HEK293 (cell line): ENCODE results near the gene ZNF726.

Experiments used
- CTCF ChIA-PET: fragments of 350-600 bp; formaldehyde crosslinking; extraction: SDS; loops from one replicate; lab custom pipeline; 2021; ENCODE audit warnings: antibody characterized with exemption; lab: Yijun Ruan, JAX
- POLR2A ChIA-PET: fragments of 300-600 bp; formaldehyde crosslinking; extraction: SDS; loops from one replicate; lab custom pipeline; 2020; ENCODE audit warnings: antibody characterized with exemption, inconsistent platforms; lab: Yijun Ruan, JAX
- H3K27ac ChIP-seq: fragments of 200-500 bp; sonication (Bioruptor generic); 2 replicates; pipeline ENCODE4 v1.5.1; 2014; ENCODE audit warnings: low read depth, low read length, control low read depth, inconsistent platforms; ENCODE audit errors: extremely low read depth
- H3K36me3 ChIP-seq, 2 experiments: fragments of 200-500 bp in 1 of 2; sonication (Bioruptor generic) in 1 of 2; 1 replicate in 1 of 2; 2 replicates in 1 of 2; pipeline ENCODE4 v1.5.1; 2014 to 2017; ENCODE audit warnings: inconsistent platforms in 2 of 2, low read length in 2 of 2; ENCODE audit not compliant: control insufficient read depth in 2 of 2, insufficient read depth in 1 of 2
- H3K4me1 ChIP-seq: fragments of 200-500 bp; sonication (Bioruptor generic); 2 replicates; pipeline ENCODE4 v1.5.1; 2014; ENCODE audit warnings: mild to moderate bottlenecking, low read length, inconsistent platforms; ENCODE audit not compliant: control insufficient read depth, insufficient read depth
- H3K4me3 ChIP-seq: 2 replicates; pipeline ENCODE4 v1.5.1; 2011; ENCODE audit warnings: low read depth, mild to moderate bottlenecking, control low read depth, low read length, moderate library complexity
- H3K9me3 ChIP-seq: fragments of 200-500 bp; sonication (Bioruptor generic); 2 replicates; pipeline ENCODE4 v1.5.1; 2014; ENCODE audit warnings: low read depth, low read length, inconsistent platforms; ENCODE audit not compliant: control insufficient read depth, insufficient read depth
- BCL11B ChIP-seq: fragments of 450-650 bp; formaldehyde crosslinking; IDR thresholded peaks from 2 replicates; pipeline ENCODE4 v1.5.1; 2016; ENCODE audit warnings: low read depth, missing biosample characterization, missing genetic modification characterization
- GFI1B ChIP-seq: fragments of 450-650 bp; formaldehyde crosslinking; IDR thresholded peaks from 2 replicates; pipeline ENCODE4 v1.5.1; 2016; ENCODE audit warnings: missing biosample characterization, missing genetic modification characterization
- MYNN ChIP-seq: fragments of 450-650 bp; formaldehyde crosslinking; IDR thresholded peaks from 2 replicates; pipeline ENCODE4 v1.5.1; 2016; ENCODE audit warnings: missing biosample characterization, missing genetic modification characterization, borderline replicate concordance
- YY2 ChIP-seq: fragments of 450-650 bp; formaldehyde crosslinking; IDR thresholded peaks from 2 replicates; pipeline ENCODE4 v1.5.1; 2016; ENCODE audit warnings: missing biosample characterization, missing genetic modification characterization
- ZNF146 ChIP-seq: fragments of 450-650 bp; formaldehyde crosslinking; IDR thresholded peaks from 2 replicates; pipeline ENCODE4 v1.5.1; 2016; ENCODE audit warnings: missing biosample characterization, missing genetic modification characterization
- ZNF19 ChIP-seq: fragments of 450-650 bp; formaldehyde crosslinking; IDR thresholded peaks from 2 replicates; pipeline ENCODE4; 2016; ENCODE audit warnings: missing biosample characterization, missing genetic modification characterization, low read depth
- ZNF214 ChIP-seq: fragments of 450-650 bp; formaldehyde crosslinking; IDR thresholded peaks from 2 replicates; pipeline ENCODE4 v1.5.1; 2017; ENCODE audit warnings: missing biosample characterization, mild to moderate bottlenecking, missing genetic modification characterization, borderline replicate concordance
- ZNF501 ChIP-seq: fragments of 450-650 bp; formaldehyde crosslinking; IDR thresholded peaks from 2 replicates; pipeline ENCODE4 v1.5.1; 2016; ENCODE audit warnings: missing biosample characterization, missing genetic modification characterization
- ZNF571 ChIP-seq: fragments of 450-650 bp; formaldehyde crosslinking; IDR thresholded peaks from 2 replicates; pipeline ENCODE4 v1.5.0; 2017; ENCODE audit warnings: missing biosample characterization, missing genetic modification characterization
- ZNF585B ChIP-seq: fragments of 450-650 bp; formaldehyde crosslinking; IDR thresholded peaks from 2 replicates; pipeline ENCODE4 v1.5.1; 2016; ENCODE audit warnings: missing biosample characterization, missing genetic modification characterization
- ZNF677 ChIP-seq: fragments of 450-650 bp; IDR thresholded peaks from 2 replicates; pipeline ENCODE4 v1.5.0; 2018; ENCODE audit warnings: missing biosample characterization, mild to moderate bottlenecking, missing genetic modification characterization, moderate library complexity
- ZNF701 ChIP-seq: fragments of 450-650 bp; formaldehyde crosslinking; IDR thresholded peaks from 2 replicates; pipeline ENCODE4 v1.5.1; 2016; ENCODE audit warnings: missing biosample characterization, missing genetic modification characterization
- ZNF747 ChIP-seq: fragments of 450-650 bp; formaldehyde crosslinking; IDR thresholded peaks from 2 replicates; pipeline ENCODE4 v1.5.1; 2016; ENCODE audit warnings: missing biosample characterization, missing genetic modification characterization
- ZNF76 ChIP-seq: fragments of 450-650 bp; formaldehyde crosslinking; IDR thresholded peaks from 2 replicates; pipeline ENCODE4; 2016; ENCODE audit warnings: low read depth, missing biosample characterization, missing genetic modification characterization, borderline replicate concordance
- TF ChIP-seq, protein P1 (sequence below): fragments of 450-650 bp; formaldehyde crosslinking; IDR thresholded peaks from 2 replicates; pipeline ENCODE4 v1.5.1; 2016; ENCODE audit warnings: missing biosample characterization, missing genetic modification characterization
- TF ChIP-seq, protein P2 (sequence below): fragments of 450-650 bp; formaldehyde crosslinking; IDR thresholded peaks from 2 replicates; pipeline ENCODE4 v1.5.1; 2017; ENCODE audit warnings: missing biosample characterization, missing genetic modification characterization
- TF ChIP-seq, protein P3 (sequence below): fragments of 450-650 bp; formaldehyde crosslinking; IDR thresholded peaks from 2 replicates; pipeline ENCODE4 v1.5.1; 2017; ENCODE audit warnings: missing biosample characterization, missing genetic modification characterization
- TF ChIP-seq, protein P4 (sequence below): fragments of 450-650 bp; formaldehyde crosslinking; IDR thresholded peaks from 2 replicates; pipeline ENCODE4 v1.5.1; 2016; ENCODE audit warnings: missing biosample characterization, missing genetic modification characterization
- TF ChIP-seq, protein P5 (sequence below): fragments of 450-650 bp; formaldehyde crosslinking; IDR thresholded peaks from 2 replicates; pipeline ENCODE4 v1.5.1; 2016; ENCODE audit warnings: missing biosample characterization, missing genetic modification characterization
- TF ChIP-seq, protein P6 (sequence below): fragments of 450-650 bp; formaldehyde crosslinking; IDR thresholded peaks from 2 replicates; pipeline ENCODE4 v1.5.1; 2016; ENCODE audit warnings: missing biosample characterization, missing genetic modification characterization
- TF ChIP-seq, protein P7 (sequence below): fragments of 450-650 bp; formaldehyde crosslinking; IDR thresholded peaks from 2 replicates; pipeline ENCODE4 v1.5.1; 2016; ENCODE audit warnings: missing biosample characterization, missing genetic modification characterization
- TF ChIP-seq, protein P8 (sequence below): fragments of 450-650 bp; formaldehyde crosslinking; IDR thresholded peaks from 2 replicates; pipeline ENCODE4 v1.5.1; 2017; ENCODE audit warnings: missing biosample characterization, missing genetic modification characterization

Gene ZNF726

DNA sequence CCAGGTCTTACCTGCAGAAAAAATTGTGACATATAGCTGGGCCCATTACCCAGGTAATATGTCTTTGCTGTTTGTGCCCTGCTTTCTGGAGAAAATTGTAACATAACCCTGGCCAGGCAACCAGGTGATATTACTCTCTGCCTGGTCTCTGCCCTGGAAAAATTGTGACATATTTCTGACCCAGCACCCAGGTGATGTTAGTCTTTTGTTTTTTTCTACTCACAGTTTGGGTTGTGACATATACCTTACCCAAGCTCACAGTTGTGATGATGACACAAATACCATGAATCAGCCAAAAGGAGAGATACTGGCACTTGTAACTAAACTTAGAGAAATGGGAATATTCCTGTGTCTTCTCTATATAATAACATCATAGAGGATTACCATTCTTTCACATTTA, 6.5 kb upstream of the ZNF726 start:
- H3K27ac ChIP-seq: no peak overlapping the region
- H3K4me1 ChIP-seq: no peaks in the 10 kb centered on the region
- no peaks in the 10 kb centered on the region for H3K9me3 ChIP-seq
- ChIA-PET POLR2A (no interaction called here), CTCF (no interaction called here)
- no peak for TF ChIP-seq ZNF76 (tag by site-specific recombination)
- TF ChIP-seq, protein P1, sequence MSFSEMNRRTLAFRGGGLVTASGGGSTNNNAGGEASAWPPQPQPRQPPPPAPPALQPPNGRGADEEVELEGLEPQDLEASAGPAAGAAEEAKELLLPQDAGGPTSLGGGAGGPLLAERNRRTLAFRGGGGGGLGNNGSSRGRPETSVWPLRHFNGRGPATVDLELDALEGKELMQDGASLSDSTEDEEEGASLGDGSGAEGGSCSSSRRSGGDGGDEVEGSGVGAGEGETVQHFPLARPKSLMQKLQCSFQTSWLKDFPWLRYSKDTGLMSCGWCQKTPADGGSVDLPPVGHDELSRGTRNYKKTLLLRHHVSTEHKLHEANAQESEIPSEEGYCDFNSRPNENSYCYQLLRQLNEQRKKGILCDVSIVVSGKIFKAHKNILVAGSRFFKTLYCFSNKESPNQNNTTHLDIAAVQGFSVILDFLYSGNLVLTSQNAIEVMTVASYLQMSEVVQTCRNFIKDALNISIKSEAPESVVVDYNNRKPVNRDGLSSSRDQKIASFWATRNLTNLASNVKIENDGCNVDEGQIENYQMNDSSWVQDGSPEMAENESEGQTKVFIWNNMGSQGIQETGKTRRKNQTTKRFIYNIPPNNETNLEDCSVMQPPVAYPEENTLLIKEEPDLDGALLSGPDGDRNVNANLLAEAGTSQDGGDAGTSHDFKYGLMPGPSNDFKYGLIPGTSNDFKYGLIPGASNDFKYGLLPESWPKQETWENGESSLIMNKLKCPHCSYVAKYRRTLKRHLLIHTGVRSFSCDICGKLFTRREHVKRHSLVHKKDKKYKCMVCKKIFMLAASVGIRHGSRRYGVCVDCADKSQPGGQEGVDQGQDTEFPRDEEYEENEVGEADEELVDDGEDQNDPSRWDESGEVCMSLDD (tag by site-specific recombination): no peak
- TF ChIP-seq, protein P2, sequence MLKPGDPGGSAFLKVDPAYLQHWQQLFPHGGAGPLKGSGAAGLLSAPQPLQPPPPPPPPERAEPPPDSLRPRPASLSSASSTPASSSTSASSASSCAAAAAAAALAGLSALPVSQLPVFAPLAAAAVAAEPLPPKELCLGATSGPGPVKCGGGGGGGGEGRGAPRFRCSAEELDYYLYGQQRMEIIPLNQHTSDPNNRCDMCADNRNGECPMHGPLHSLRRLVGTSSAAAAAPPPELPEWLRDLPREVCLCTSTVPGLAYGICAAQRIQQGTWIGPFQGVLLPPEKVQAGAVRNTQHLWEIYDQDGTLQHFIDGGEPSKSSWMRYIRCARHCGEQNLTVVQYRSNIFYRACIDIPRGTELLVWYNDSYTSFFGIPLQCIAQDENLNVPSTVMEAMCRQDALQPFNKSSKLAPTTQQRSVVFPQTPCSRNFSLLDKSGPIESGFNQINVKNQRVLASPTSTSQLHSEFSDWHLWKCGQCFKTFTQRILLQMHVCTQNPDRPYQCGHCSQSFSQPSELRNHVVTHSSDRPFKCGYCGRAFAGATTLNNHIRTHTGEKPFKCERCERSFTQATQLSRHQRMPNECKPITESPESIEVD (tag by site-specific recombination): no peak
- TF ChIP-seq YY2: no peak
- no peak for TF ChIP-seq BCL11B (tag by site-specific recombination)
- no peak for TF ChIP-seq ZNF571
- TF ChIP-seq ZNF146: no peak
- no peak for TF ChIP-seq ZNF214 (tag by site-specific recombination)
- TF ChIP-seq, protein P3, sequence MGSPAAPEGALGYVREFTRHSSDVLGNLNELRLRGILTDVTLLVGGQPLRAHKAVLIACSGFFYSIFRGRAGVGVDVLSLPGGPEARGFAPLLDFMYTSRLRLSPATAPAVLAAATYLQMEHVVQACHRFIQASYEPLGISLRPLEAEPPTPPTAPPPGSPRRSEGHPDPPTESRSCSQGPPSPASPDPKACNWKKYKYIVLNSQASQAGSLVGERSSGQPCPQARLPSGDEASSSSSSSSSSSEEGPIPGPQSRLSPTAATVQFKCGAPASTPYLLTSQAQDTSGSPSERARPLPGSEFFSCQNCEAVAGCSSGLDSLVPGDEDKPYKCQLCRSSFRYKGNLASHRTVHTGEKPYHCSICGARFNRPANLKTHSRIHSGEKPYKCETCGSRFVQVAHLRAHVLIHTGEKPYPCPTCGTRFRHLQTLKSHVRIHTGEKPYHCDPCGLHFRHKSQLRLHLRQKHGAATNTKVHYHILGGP (tag by site-specific recombination): no peak
- no peak for TF ChIP-seq ZNF701 (tag by site-specific recombination)
- TF ChIP-seq ZNF677 (tag by site-specific recombination): no peak
- TF ChIP-seq, protein P4, sequence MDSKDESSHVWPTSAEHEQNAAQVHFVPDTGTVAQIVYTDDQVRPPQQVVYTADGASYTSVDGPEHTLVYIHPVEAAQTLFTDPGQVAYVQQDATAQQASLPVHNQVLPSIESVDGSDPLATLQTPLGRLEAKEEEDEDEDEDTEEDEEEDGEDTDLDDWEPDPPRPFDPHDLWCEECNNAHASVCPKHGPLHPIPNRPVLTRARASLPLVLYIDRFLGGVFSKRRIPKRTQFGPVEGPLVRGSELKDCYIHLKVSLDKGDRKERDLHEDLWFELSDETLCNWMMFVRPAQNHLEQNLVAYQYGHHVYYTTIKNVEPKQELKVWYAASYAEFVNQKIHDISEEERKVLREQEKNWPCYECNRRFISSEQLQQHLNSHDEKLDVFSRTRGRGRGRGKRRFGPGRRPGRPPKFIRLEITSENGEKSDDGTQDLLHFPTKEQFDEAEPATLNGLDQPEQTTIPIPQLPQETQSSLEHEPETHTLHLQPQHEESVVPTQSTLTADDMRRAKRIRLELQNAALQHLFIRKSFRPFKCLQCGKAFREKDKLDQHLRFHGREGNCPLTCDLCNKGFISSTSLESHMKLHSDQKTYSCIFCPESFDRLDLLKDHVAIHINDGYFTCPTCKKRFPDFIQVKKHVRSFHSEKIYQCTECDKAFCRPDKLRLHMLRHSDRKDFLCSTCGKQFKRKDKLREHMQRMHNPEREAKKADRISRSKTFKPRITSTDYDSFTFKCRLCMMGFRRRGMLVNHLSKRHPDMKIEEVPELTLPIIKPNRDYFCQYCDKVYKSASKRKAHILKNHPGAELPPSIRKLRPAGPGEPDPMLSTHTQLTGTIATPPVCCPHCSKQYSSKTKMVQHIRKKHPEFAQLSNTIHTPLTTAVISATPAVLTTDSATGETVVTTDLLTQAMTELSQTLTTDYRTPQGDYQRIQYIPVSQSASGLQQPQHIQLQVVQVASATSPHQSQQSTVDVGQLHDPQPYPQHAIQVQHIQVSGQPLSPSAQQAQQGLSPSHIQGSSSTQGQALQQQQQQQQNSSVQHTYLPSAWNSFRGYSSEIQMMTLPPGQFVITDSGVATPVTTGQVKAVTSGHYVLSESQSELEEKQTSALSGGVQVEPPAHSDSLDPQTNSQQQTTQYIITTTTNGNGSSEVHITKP (tag by site-specific recombination): no peak
- no peak for TF ChIP-seq ZNF747
- no peak overlapping the region for H3K4me3 ChIP-seq
- H3K36me3 ChIP-seq: no peaks in the 10 kb centered on the region

DNA sequence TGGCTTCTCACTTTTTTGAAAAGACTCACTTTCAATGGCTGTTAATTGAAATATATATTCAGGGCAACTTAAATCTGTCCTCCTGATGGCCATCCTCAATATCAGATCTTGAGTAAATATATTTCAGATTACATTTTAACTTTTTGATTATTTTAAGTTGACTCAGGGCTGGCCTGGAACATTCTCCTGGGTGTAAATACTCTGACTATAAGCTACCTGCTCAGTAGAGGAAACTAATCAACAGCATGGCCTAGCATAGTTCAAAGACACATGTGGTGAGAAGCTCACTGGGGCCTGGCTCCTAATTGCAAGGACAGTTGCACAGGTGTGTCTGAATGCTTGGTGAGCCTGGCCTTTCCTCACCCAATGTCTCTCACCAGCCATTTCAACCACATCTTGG, 5.5 kb upstream of the ZNF726 start:
- H3K27ac ChIP-seq: no peak overlapping the region
- no peak overlapping the region for H3K4me3 ChIP-seq
- ChIA-PET POLR2A (no interaction called here), CTCF (no interaction called here)
- no peaks in the 10 kb centered on the region for H3K9me3 ChIP-seq
- no peaks in the 10 kb centered on the region for H3K36me3 ChIP-seq
- no peaks in the 10 kb centered on the region for H3K4me1 ChIP-seq
- TF ChIP-seq ZNF501 (tag by site-specific recombination) (no peak), ZNF585B (tag by site-specific recombination) (no peak), GFI1B (tag by site-specific recombination) (no peak), ZNF19 (tag by site-specific recombination) (no peak), MYNN (no peak)
- TF ChIP-seq, protein P5, sequence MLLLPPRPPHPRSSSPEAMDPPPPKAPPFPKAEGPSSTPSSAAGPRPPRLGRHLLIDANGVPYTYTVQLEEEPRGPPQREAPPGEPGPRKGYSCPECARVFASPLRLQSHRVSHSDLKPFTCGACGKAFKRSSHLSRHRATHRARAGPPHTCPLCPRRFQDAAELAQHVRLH: no peak
- TF ChIP-seq, protein P6, sequence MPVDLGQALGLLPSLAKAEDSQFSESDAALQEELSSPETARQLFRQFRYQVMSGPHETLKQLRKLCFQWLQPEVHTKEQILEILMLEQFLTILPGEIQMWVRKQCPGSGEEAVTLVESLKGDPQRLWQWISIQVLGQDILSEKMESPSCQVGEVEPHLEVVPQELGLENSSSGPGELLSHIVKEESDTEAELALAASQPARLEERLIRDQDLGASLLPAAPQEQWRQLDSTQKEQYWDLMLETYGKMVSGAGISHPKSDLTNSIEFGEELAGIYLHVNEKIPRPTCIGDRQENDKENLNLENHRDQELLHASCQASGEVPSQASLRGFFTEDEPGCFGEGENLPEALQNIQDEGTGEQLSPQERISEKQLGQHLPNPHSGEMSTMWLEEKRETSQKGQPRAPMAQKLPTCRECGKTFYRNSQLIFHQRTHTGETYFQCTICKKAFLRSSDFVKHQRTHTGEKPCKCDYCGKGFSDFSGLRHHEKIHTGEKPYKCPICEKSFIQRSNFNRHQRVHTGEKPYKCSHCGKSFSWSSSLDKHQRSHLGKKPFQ (tag by site-specific recombination): no peak
- TF ChIP-seq, protein P7, sequence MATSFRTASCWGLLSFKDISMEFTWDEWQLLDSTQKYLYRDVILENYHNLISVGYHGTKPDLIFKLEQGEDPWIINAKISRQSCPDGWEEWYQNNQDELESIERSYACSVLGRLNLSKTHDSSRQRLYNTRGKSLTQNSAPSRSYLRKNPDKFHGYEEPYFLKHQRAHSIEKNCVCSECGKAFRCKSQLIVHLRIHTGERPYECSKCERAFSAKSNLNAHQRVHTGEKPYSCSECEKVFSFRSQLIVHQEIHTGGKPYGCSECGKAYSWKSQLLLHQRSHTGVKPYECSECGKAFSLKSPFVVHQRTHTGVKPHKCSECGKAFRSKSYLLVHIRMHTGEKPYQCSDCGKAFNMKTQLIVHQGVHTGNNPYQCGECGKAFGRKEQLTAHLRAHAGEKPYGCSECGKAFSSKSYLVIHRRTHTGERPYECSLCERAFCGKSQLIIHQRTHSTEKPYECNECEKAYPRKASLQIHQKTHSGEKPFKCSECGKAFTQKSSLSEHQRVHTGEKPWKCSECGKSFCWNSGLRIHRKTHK (tag by site-specific recombination): no peak
- TF ChIP-seq, protein P8, sequence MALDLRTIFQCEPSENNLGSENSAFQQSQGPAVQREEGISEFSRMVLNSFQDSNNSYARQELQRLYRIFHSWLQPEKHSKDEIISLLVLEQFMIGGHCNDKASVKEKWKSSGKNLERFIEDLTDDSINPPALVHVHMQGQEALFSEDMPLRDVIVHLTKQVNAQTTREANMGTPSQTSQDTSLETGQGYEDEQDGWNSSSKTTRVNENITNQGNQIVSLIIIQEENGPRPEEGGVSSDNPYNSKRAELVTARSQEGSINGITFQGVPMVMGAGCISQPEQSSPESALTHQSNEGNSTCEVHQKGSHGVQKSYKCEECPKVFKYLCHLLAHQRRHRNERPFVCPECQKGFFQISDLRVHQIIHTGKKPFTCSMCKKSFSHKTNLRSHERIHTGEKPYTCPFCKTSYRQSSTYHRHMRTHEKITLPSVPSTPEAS (tag by site-specific recombination): no peak
